Measurements from ENCODE around the gene FBLN2.

DNA sequence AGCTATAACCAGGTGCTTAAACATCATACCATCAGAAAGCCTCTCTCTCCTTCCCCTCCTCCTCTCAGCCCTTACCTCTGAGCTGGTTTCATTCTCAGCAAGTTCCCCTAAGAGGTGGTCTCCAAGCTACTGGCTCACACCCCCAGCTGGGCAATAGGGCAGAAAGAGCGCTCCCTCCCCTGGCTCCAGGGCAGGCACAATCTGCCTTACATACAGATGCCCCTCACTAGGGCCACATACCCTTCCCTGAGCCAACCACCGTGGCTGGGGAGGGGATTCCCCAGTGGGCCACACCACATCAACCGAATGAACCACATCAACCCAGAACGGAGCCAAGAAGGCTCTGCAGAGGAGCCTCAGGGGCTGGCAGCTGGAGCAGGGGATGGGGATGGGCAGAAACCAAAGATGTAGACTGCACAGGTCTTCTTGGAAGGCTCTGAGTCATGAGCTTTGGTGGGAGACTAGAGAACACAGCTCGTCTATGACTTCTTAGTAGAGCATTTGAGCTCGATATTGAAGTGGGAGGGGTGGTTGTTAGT, 4.6 kb upstream of the FBLN2 start:
- TF ChIP-seq, protein P1, sequence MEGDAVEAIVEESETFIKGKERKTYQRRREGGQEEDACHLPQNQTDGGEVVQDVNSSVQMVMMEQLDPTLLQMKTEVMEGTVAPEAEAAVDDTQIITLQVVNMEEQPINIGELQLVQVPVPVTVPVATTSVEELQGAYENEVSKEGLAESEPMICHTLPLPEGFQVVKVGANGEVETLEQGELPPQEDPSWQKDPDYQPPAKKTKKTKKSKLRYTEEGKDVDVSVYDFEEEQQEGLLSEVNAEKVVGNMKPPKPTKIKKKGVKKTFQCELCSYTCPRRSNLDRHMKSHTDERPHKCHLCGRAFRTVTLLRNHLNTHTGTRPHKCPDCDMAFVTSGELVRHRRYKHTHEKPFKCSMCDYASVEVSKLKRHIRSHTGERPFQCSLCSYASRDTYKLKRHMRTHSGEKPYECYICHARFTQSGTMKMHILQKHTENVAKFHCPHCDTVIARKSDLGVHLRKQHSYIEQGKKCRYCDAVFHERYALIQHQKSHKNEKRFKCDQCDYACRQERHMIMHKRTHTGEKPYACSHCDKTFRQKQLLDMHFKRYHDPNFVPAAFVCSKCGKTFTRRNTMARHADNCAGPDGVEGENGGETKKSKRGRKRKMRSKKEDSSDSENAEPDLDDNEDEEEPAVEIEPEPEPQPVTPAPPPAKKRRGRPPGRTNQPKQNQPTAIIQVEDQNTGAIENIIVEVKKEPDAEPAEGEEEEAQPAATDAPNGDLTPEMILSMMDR (IDR thresholded peaks at IDR 0.05): no peak
- TF ChIP-seq POLR2A (IDR thresholded peaks at IDR 0.05): no peak

All from Peyer's patch (tissue), 4 donors.